GM18520 (cell line): ENCODE data around the gene RETREG1.
"Not testable (repeated sequence)": the region's sequence is repeated elsewhere in the genome, so short reads cannot be mapped to it uniquely, and the experiment has no call there.

Source experiments
- ATAC-seq: cut with Tn5 transposase; IDR thresholded peaks from one replicate; pipeline ENCODE4 v1.9.1; 2021; ENCODE audit not compliant: unreplicated experiment

The RETREG1 gene

GRCh38 chr5:16616536-16617273, at the start of gene RETREG1:
Gene RETREG1, minus strand, starts transcription at chr5:16616997. Its CDS starts 26 bp downstream, at chr5:16616971.
- peak; percentile 55 for ATAC-seq

- no peak for ATAC-seq
Measured at GRCh38 chr5:16666130-16666882, 49.5 kb upstream of the RETREG1 start.

- no peak for ATAC-seq
Measured at GRCh38 chr5:16665601-16666000, 48.8 kb upstream of the RETREG1 start.

GRCh38 chr5:16664368-16664767, 47.6 kb upstream of the RETREG1 start:
- ATAC-seq = no peak

- ATAC-seq = no peak
Measured at GRCh38 chr5:16663840-16664239, 47.0 kb upstream of the RETREG1 start.

- no peak for ATAC-seq
Measured at GRCh38 chr5:16661713-16662112, 44.9 kb upstream of the RETREG1 start.

- ATAC-seq = no peak
Measured at GRCh38 chr5:16660982-16661381, 44.2 kb upstream of the RETREG1 start.

- no peak for ATAC-seq
Measured at GRCh38 chr5:16659536-16659935, 42.7 kb upstream of the RETREG1 start.

- ATAC-seq = no peak
Measured at GRCh38 chr5:16656561-16657191, 39.9 kb upstream of the RETREG1 start.

GRCh38 chr5:16654647-16655334, 38.0 kb upstream of the RETREG1 start:
- no peak for ATAC-seq

GRCh38 chr5:16648739-16649138, 31.9 kb upstream of the RETREG1 start:
- not testable (repeated sequence) for ATAC-seq

- no peak for ATAC-seq
Measured at GRCh38 chr5:16644301-16644889, 27.6 kb upstream of the RETREG1 start.

- ATAC-seq = no peak
Measured at GRCh38 chr5:16642867-16643266, 26.1 kb upstream of the RETREG1 start.

GRCh38 chr5:16639206-16639605, 22.4 kb upstream of the RETREG1 start:
- ATAC-seq = no peak

- ATAC-seq = no peak
Measured at GRCh38 chr5:16628376-16628775, 11.6 kb upstream of the RETREG1 start.

- ATAC-seq = peak; percentile 50
Measured at GRCh38 chr5:16626696-16627264, 10.0 kb upstream of the RETREG1 start.

- ATAC-seq = no peak
Measured at GRCh38 chr5:16625096-16625495, 8.3 kb upstream of the RETREG1 start.

- no peak for ATAC-seq
Measured at GRCh38 chr5:16619136-16619535, 2.3 kb upstream of the RETREG1 start.

- ATAC-seq = no peak
Measured at GRCh38 chr5:16618138-16618897, 1.5 kb upstream of the RETREG1 start.
